Measurements from ENCODE around the gene MED10. TPM values are rescaled to one million over a fixed set of nuclear protein-coding genes. Genes with fewer than 3 reads are reported as not detected.
"Not testable (repeated sequence)": the region's sequence is repeated elsewhere in the genome, so short reads cannot be mapped to it uniquely, and the experiment has no call there.

Gene MED10
- total and polyA plus RNA-seq, 2 donors (not counting 1 experiment from before 2014, with no cell fraction given), result 49.9 to 50.9 TPM

GRCh38 chr5:6359555-6360322, 18.6 kb downstream of the MED10 start:
- peaks cover 0 to 10% (median 0%) of the 10 kb centered on the region in 3 donors for H3K9me3 ChIP-seq (ENCODE audit: control extremely low read depth in 1 of 3, control insufficient read depth in 2 of 3, insufficient read depth in 1 of 3, low read length in 2 of 3)
- ChIA-PET CTCF (no interaction called here), POLR2A (no interaction called here)
- H3K79me2 ChIP-seq (ENCODE audit: control insufficient read depth, insufficient read depth, low read length), result no peaks in the 10 kb centered on the region
- intact Hi-C loops (cut with micrococcal nuclease), result no loop called here
- H3K4me1 Mint-ChIP-seq, result peaks cover 13% of the 10 kb centered on the region
- WGBS (ENCODE audit: insufficient coverage), result 14% methylated on average over 8 of the region's 16 CpGs
- ATAC-seq (ENCODE audit: low read depth) (peak; percentile 60), DNase-seq (peak; percentile 21)
- peak overlapping the region; percentile 49 for H3K4me2 ChIP-seq (replicated peaks; ENCODE audit: low read depth, low read length, poor library complexity, severe bottlenecking)
- H3K27ac ChIP-seq (ENCODE audit: low read length in 2 of 2), result peak overlapping the region in 1 of 2 donors; percentile 16
- H3K9me3 Mint-ChIP-seq (ENCODE audit: insufficient read depth), result no peaks in the 10 kb centered on the region
- H3K4me3 ChIP-seq (ENCODE audit: control extremely low read depth in 1 of 5, extremely low read depth in 1 of 5, insufficient read depth in 1 of 5, low read depth in 2 of 5, low read length in 4 of 5), result no peak overlapping the region
- H3K4me1 ChIP-seq (ENCODE audit: control insufficient read depth in 2 of 2, insufficient read depth in 2 of 2, low read length in 2 of 2), result peaks cover 12 to 15% of the 10 kb centered on the region in 2 donors
- H3K27ac Mint-ChIP-seq, result peak overlapping the region; percentile 82
- H3K4me3 Mint-ChIP-seq, result peak overlapping the region; percentile 49
- no peaks in the 10 kb centered on the region for H3K27me3 Mint-ChIP-seq
- peaks cover 0 to 3% of the 10 kb centered on the region in 2 experiments for H3K36me3 ChIP-seq (replicated peaks in 1 of 2; ENCODE audit: control extremely low read depth in 1 of 2, control insufficient read depth in 1 of 2, extremely low read depth in 1 of 2, insufficient read depth in 2 of 2, low read length in 1 of 2)
- peak overlapping the region; percentile 43 for H2AFZ ChIP-seq (ENCODE audit: insufficient read depth, low read depth, low read length, poor library complexity, severe bottlenecking)
- H3K27me3 ChIP-seq (replicated peaks in 1 of 4; ENCODE audit: control extremely low read depth in 1 of 4, control insufficient read depth in 3 of 4, insufficient read depth in 4 of 4, low read length in 3 of 4), result no peaks in the 10 kb centered on the region
- TF ChIP-seq CTCF (IDR thresholded peaks at IDR 0.05) (no peak), EZH2 (IDR thresholded peaks at IDR 0.05; ENCODE audit: borderline replicate concordance, insufficient read depth, low read depth, low read length, poor library complexity, severe bottlenecking) (no peak)
- H3K9ac ChIP-seq (ENCODE audit: low read length), result no peak overlapping the region
- no peaks in the 10 kb centered on the region for H4K20me1 ChIP-seq (ENCODE audit: control insufficient read depth, insufficient read depth, low read length, poor library complexity, severe bottlenecking)

- H3K4me2 ChIP-seq (replicated peaks; ENCODE audit: low read depth, low read length, poor library complexity, severe bottlenecking), result no peak overlapping the region
- ChIA-PET CTCF (no interaction called here), POLR2A (no interaction called here)
- ATAC-seq (ENCODE audit: low read depth) (no peak), DNase-seq (no peak)
- peaks cover 0 to 3% of the 10 kb centered on the region in 2 experiments for H3K36me3 ChIP-seq (replicated peaks in 1 of 2; ENCODE audit: control extremely low read depth in 1 of 2, control insufficient read depth in 1 of 2, extremely low read depth in 1 of 2, insufficient read depth in 2 of 2, low read length in 1 of 2)
- H3K27ac ChIP-seq (ENCODE audit: low read length in 2 of 2), result no peak overlapping the region
- Mint-ChIP-seq H3K4me3 (no peak overlapping the region), H3K27me3 (no peaks in the 10 kb centered on the region), H3K27ac (no peak overlapping the region), H3K9me3 (ENCODE audit: insufficient read depth) (no peaks in the 10 kb centered on the region), H3K4me1 (peaks cover 13% of the 10 kb centered on the region)
- H2AFZ ChIP-seq (ENCODE audit: insufficient read depth, low read depth, low read length, poor library complexity, severe bottlenecking), result no peak overlapping the region
- intact Hi-C loops (cut with micrococcal nuclease), result no loop called here
- no peak overlapping the region for H3K9ac ChIP-seq (ENCODE audit: low read length)
- H3K27me3 ChIP-seq (replicated peaks in 1 of 4; ENCODE audit: control extremely low read depth in 1 of 4, control insufficient read depth in 3 of 4, insufficient read depth in 4 of 4, low read length in 3 of 4), result no peaks in the 10 kb centered on the region
- H3K79me2 ChIP-seq (ENCODE audit: control insufficient read depth, insufficient read depth, low read length), result no peaks in the 10 kb centered on the region
- H3K4me3 ChIP-seq (ENCODE audit: control extremely low read depth in 1 of 5, extremely low read depth in 1 of 5, insufficient read depth in 1 of 5, low read depth in 2 of 5, low read length in 4 of 5), result no peak overlapping the region
- peaks cover 0 to 10% (median 0%) of the 10 kb centered on the region in 3 donors for H3K9me3 ChIP-seq (ENCODE audit: control extremely low read depth in 1 of 3, control insufficient read depth in 2 of 3, insufficient read depth in 1 of 3, low read length in 2 of 3)
- WGBS (ENCODE audit: insufficient coverage), result 97% methylated on average over 3 of the region's 6 CpGs
- no peaks in the 10 kb centered on the region for H4K20me1 ChIP-seq (ENCODE audit: control insufficient read depth, insufficient read depth, low read length, poor library complexity, severe bottlenecking)
- peaks cover 12 to 15% of the 10 kb centered on the region in 2 donors for H3K4me1 ChIP-seq (ENCODE audit: control insufficient read depth in 2 of 2, insufficient read depth in 2 of 2, low read length in 2 of 2)
- TF ChIP-seq EZH2 (IDR thresholded peaks at IDR 0.05; ENCODE audit: borderline replicate concordance, insufficient read depth, low read depth, low read length, poor library complexity, severe bottlenecking) (no peak), CTCF (IDR thresholded peaks at IDR 0.05) (no peak)
Measured at GRCh38 chr5:6358434-6358820, 19.9 kb downstream of the MED10 start.

GRCh38 chr5:6357817-6358433, 20.4 kb downstream of the MED10 start:
- H3K9ac ChIP-seq (ENCODE audit: low read length); H3K27ac Mint-ChIP-seq; H3K27me3 Mint-ChIP-seq: not testable (repeated sequence)

More at GRCh38 chr5:6357817-6358433, 20.4 kb downstream of the MED10 start:
- H4K20me1 ChIP-seq (ENCODE audit: control insufficient read depth, insufficient read depth, low read length, poor library complexity, severe bottlenecking); H3K27me3 ChIP-seq (replicated peaks in 1 of 4; ENCODE audit: control extremely low read depth in 1 of 4, control insufficient read depth in 3 of 4, insufficient read depth in 4 of 4, low read length in 3 of 4); DNase-seq; H3K9me3 ChIP-seq (ENCODE audit: control extremely low read depth in 1 of 3, control insufficient read depth in 2 of 3, insufficient read depth in 1 of 3, low read length in 2 of 3); H2AFZ ChIP-seq (ENCODE audit: insufficient read depth, low read depth, low read length, poor library complexity, severe bottlenecking); intact Hi-C loops (cut with micrococcal nuclease); H3K4me2 ChIP-seq (replicated peaks; ENCODE audit: low read depth, low read length, poor library complexity, severe bottlenecking); CTCF ChIA-PET; H3K36me3 ChIP-seq (replicated peaks in 1 of 2; ENCODE audit: control extremely low read depth in 1 of 2, control insufficient read depth in 1 of 2, extremely low read depth in 1 of 2, insufficient read depth in 2 of 2, low read length in 1 of 2); H3K79me2 ChIP-seq (ENCODE audit: control insufficient read depth, insufficient read depth, low read length); H3K27ac ChIP-seq (ENCODE audit: low read length in 2 of 2); H3K4me3 Mint-ChIP-seq; ATAC-seq (ENCODE audit: low read depth); H3K4me3 ChIP-seq (ENCODE audit: control extremely low read depth in 1 of 5, extremely low read depth in 1 of 5, insufficient read depth in 1 of 5, low read depth in 2 of 5, low read length in 4 of 5); H3K9me3 Mint-ChIP-seq (ENCODE audit: insufficient read depth); POLR2A ChIA-PET: not testable (repeated sequence)
- WGBS (ENCODE audit: insufficient coverage), result 84% methylated on average over 5 of the region's 8 CpGs
- H3K4me1 Mint-ChIP-seq, result peaks cover 13% of the 10 kb centered on the region
- peaks cover 12 to 15% of the 10 kb centered on the region in 2 donors for H3K4me1 ChIP-seq (ENCODE audit: control insufficient read depth in 2 of 2, insufficient read depth in 2 of 2, low read length in 2 of 2)
